Suprapubic skin (tissue), 4 donors: Measurements from ENCODE around the gene AK4. TPM values are rescaled to one million over a fixed set of nuclear protein-coding genes. Genes with fewer than 3 reads are reported as not detected.
A peak's percentile ranks its signal among the peaks of the same experiment; 100 is the strongest.

Source experiments
- DNase-seq, 2 donors: peaks; one replicate each; pipeline ENCODE4 v3.0.0-alpha.2; 2019; ENCODE audit warnings: low spot score in 2 of 2
- H3K27ac ChIP-seq: fragments of 200-600 bp; sonication (generic); one replicate; pipeline ENCODE4 v1.5.1; 2019
- H3K27me3 ChIP-seq: fragments of 200-600 bp; sonication (generic); one replicate; pipeline ENCODE4 v1.5.1; 2019
- H3K36me3 ChIP-seq: fragments of 200-600 bp; sonication (generic); one replicate; pipeline ENCODE4 v1.5.1; 2019
- H3K4me1 ChIP-seq: fragments of 200-600 bp; sonication (generic); one replicate; pipeline ENCODE4 v1.5.1; 2019
- H3K4me3 ChIP-seq: fragments of 200-600 bp; sonication (generic); one replicate; pipeline ENCODE4 v1.5.1; 2019; ENCODE audit warnings: mild to moderate bottlenecking
- H3K9me3 ChIP-seq: fragments of 200-600 bp; sonication (generic); one replicate; pipeline ENCODE4 v1.5.1; 2019
- EP300 ChIP-seq: sonication (generic); formaldehyde crosslinking; IDR thresholded peaks from one replicate; pipeline ENCODE4 v1.6.1; 2017; ENCODE audit warnings: antibody characterized with exemption
- POLR2A ChIP-seq, 2 donors: fragments of 450-650 bp; IDR thresholded peaks; one replicate each; pipeline ENCODE4 v1.6.1; 2017; ENCODE audit warnings: antibody characterized with exemption in 2 of 2, mild to moderate bottlenecking in 2 of 2, moderate library complexity in 2 of 2
- POLR2AphosphoS5 ChIP-seq, 3 donors: sonication (generic); formaldehyde crosslinking; IDR thresholded peaks; one replicate each; pipeline ENCODE4 v1.6.1; 2017; ENCODE audit warnings: antibody characterized with exemption in 3 of 3
- WGBS: methylation state at CpG from one replicate; pipeline ENCODE4 v1.1.5; 2018; 5-methylcytosine and 5-hydroxymethylcytosine counted together
- total RNA-seq, 4 donors: library from RNA; depleted of rRNA; stranded (reverse); fragments of >200 nt; gene quantifications; one replicate each; pipeline ENCODE4 v1.1.0, GENCODE V29; 2016
- TF ChIP-seq, protein P1 (sequence below), 2 donors: fragments of 200-600 bp in 1 of 2; fragments of 450-650 bp in 1 of 2; sonication (generic) in 1 of 2; IDR thresholded peaks; one replicate each; pipeline ENCODE4 v1.5.1; 2016 to 2019; ENCODE audit warnings: antibody characterized with exemption in 2 of 2, mild to moderate bottlenecking in 1 of 2, moderate library complexity in 1 of 2

AK4 gene
- total RNA-seq, 4 donors from 2014 or later: 35.7 to 62.5 (median 54.8) TPM

DNA sequence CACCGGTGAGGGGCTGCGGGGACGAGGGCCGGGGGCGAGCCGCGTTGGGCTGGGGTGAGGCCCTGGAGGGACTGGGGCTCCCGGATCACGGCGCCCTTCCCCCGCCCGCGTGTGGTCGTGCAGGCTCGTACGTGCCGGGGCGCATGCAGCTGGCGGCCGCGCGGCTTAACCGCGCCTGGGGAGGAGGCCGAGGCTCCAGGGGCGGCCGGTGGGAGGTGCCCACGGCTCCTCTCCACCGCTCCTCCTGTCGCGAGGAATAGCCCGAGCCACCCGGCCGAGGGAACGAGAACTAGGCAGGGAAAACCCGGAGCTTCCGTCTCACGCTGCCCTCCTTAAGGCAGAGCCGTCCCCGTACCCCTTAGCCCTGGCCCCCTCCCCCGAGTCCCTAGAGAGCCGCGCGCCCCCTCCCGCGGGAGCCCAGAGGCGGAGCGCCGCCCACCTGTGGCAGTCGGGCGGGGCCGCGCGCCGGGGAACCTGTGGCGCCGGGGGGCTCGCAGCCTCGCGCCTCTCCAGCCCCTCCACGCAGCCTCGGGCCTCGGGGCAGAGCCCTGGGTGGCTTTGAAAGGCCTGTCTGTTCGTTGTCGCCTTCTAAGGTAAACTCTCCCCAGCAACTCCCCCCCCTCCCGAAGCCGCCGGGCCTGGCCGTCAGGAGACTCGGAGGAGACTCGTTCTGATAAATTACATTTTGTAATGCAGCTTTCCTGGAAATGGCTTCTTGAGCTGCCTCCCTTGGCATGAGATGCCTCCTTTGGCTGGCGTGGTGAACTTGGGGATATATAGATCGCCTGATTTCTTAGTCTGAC lies 746 bp downstream of the AK4 start:
- Histone ChIP-seq H3K9me3 (no peaks in the 10 kb centered on the region), H3K4me1 (peaks cover 29% of the 10 kb centered on the region), H3K36me3 (no peaks in the 10 kb centered on the region), H3K4me3 (peak overlapping the region; percentile 92), H3K27me3 (no peaks in the 10 kb centered on the region), H3K27ac (peak overlapping the region; percentile 85)
- peak in 1 of 2 donors; percentile 76 for DNase-seq
- WGBS: 0% methylated on average over 10 of the region's 73 CpGs
- TF ChIP-seq, protein P1, sequence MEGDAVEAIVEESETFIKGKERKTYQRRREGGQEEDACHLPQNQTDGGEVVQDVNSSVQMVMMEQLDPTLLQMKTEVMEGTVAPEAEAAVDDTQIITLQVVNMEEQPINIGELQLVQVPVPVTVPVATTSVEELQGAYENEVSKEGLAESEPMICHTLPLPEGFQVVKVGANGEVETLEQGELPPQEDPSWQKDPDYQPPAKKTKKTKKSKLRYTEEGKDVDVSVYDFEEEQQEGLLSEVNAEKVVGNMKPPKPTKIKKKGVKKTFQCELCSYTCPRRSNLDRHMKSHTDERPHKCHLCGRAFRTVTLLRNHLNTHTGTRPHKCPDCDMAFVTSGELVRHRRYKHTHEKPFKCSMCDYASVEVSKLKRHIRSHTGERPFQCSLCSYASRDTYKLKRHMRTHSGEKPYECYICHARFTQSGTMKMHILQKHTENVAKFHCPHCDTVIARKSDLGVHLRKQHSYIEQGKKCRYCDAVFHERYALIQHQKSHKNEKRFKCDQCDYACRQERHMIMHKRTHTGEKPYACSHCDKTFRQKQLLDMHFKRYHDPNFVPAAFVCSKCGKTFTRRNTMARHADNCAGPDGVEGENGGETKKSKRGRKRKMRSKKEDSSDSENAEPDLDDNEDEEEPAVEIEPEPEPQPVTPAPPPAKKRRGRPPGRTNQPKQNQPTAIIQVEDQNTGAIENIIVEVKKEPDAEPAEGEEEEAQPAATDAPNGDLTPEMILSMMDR (IDR thresholded peaks at IDR 0.05): no peak
- no peak for TF ChIP-seq EP300
- TF ChIP-seq POLR2AphosphoS5 (IDR thresholded peaks at IDR 0.05): no peak

- Histone ChIP-seq H3K36me3 (no peaks in the 10 kb centered on the region), H3K4me3 (peak overlapping the region; percentile 92), H3K9me3 (no peaks in the 10 kb centered on the region), H3K4me1 (peaks cover 36% of the 10 kb centered on the region), H3K27me3 (no peaks in the 10 kb centered on the region), H3K27ac (peak overlapping the region; percentile 85)
- WGBS: 27% methylated on average over 14 of the region's 14 CpGs
- TF ChIP-seq, protein P1 (IDR thresholded peaks at IDR 0.05): no peak
- TF ChIP-seq POLR2AphosphoS5 (IDR thresholded peaks at IDR 0.05) (no peak), EP300 (no peak), POLR2A (IDR thresholded peaks at IDR 0.05) (no peak)
- no peak for DNase-seq
These were observed 1.5 kb downstream of the AK4 start for GRCh38 chr1:65149351-65150107.

- Histone ChIP-seq H3K27me3 (no peaks in the 10 kb centered on the region), H3K4me3 (no peak overlapping the region), H3K36me3 (no peaks in the 10 kb centered on the region), H3K9me3 (no peaks in the 10 kb centered on the region), H3K27ac (peak overlapping the region; percentile 85), H3K4me1 (peaks cover 36% of the 10 kb centered on the region)
- DNase-seq: no peak
- TF ChIP-seq, protein P1 (IDR thresholded peaks at IDR 0.05): no peak
- no peak for TF ChIP-seq POLR2AphosphoS5 (IDR thresholded peaks at IDR 0.05)
These were observed 2.1 kb downstream of the AK4 start for GRCh38 chr1:65150108-65150463.

DNA sequence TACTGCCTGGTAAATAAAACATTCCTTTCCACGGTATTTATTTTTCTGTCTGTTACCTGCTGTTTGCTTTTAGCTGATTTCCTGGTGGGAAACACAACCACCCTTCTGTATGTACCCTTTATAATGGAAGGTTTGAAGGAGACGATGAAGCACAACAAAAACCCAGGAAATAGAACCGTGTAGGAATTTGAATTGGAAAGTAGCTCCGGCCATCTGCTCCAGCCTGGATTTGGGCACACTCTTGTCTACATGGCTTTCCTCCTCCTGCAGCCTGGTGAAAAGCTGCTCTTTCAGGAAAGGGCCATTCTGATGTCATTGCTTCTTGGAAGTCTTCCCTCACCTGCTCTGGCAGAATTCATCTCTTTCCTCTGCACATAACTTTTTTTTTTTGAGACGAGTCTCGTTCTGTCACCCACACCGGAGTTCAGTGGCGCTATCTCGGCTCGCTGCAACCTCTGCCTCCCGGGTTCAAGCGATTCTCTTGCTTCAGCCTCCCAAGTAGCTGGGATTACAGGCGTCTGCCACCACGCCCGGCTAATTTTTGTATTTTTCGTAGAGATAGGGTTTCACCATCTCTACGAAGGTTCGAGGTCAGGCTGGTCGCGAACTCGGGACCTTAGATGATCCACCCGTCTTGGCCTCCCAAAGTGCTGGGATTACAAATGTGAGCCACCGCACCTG lies 2.7 kb downstream of the AK4 start:
- DNase-seq: no peak
- WGBS: 86% methylated on average over 23 of the region's 23 CpGs
- Histone ChIP-seq H3K27ac (peak overlapping the region; percentile 30), H3K27me3 (no peaks in the 10 kb centered on the region), H3K4me3 (no peak overlapping the region), H3K36me3 (no peaks in the 10 kb centered on the region), H3K4me1 (peaks cover 36% of the 10 kb centered on the region), H3K9me3 (no peaks in the 10 kb centered on the region)
- TF ChIP-seq EP300 (no peak), POLR2AphosphoS5 (IDR thresholded peaks at IDR 0.05) (no peak), POLR2A (IDR thresholded peaks at IDR 0.05) (no peak)
- TF ChIP-seq, protein P1 (IDR thresholded peaks at IDR 0.05): no peak

- DNase-seq: no peak
- H3K4me1 ChIP-seq: peaks cover 36% of the 10 kb centered on the region
- peak overlapping the region; percentile 28 for H3K27ac ChIP-seq
- H3K4me3 ChIP-seq: no peak overlapping the region
- no peaks in the 10 kb centered on the region for H3K36me3 ChIP-seq
- no peak for TF ChIP-seq POLR2AphosphoS5 (IDR thresholded peaks at IDR 0.05)
- no peak for TF ChIP-seq POLR2A (IDR thresholded peaks at IDR 0.05)
- TF ChIP-seq, protein P1 (IDR thresholded peaks at IDR 0.05): no peak
- TF ChIP-seq EP300: no peak
- no peaks in the 10 kb centered on the region for H3K27me3 ChIP-seq
- WGBS: 74% methylated on average over 1 of the region's 1 CpG
- H3K9me3 ChIP-seq: no peaks in the 10 kb centered on the region
These were observed 3.6 kb downstream of the AK4 start for GRCh38 chr1:65151641-65152040.
